ENCODE measurements around the gene DMRTB1.

Gene DMRTB1

DNA sequence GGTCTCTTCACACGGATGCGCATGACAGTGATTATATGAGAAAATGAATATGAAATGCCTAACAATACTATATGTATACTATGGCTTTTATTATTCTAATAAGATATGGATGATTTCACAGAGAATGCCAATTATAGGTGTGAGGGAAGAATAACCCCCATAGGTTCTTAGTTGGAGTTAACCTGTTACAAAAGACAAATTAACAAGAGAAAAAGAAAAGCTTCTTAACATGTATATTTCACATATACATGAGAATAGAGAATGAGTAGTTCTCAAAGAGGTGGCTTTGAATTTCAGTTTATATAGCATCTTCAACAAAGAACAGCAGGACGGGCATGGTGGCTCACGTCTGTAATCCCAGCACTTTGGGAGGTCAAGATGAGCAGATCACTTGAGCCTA is 24.0 kb upstream of the DMRTB1 start:
- no peak for DNase-seq (ENCODE audit: low read depth in 2 of 2)

DNA sequence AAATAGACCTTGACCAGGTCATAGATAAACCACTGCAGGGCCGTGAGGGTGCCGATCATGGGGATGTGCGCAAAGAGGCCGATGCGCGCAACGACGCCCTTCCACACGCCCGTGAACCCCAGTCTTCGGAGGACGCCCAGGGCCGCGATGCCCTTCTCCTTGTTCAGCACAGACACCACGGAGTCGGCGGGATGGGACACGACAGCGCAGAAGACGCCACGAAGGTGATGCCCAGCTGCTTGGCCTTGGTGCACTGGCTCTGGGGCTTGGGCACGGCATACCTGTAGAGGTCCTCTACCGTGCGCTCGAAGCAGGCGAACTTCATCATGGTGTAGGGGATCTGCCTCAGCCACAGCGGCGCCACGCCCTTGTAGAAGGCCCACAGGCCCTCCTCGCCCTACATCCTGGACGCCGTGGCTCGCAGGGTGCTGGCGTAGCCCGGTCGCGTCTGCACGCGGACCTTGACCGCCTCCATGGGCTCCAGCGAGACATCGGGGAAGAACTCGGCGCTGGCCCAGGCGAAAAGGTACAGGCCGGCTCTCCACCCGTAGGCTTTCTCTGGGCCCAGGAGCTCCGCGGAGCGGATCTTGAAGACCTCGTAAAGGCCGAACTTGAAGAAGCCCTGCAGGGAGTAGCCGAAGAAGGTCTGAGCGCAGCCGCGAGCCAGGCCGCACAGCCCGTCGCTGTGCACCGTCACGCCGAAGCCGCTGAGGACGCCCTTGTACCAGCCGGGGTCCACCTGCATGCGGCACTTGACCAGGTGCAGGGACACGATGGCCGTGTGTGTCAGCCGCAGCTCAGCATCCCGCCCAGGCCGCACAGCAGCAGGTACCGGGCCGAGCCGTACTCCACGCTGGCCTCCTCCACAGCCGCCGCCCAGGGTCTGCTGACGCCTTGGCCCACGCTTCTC is 20.5 kb upstream of the DMRTB1 start:
- DNase-seq (ENCODE audit: low read depth in 2 of 2), result no peak

DNA sequence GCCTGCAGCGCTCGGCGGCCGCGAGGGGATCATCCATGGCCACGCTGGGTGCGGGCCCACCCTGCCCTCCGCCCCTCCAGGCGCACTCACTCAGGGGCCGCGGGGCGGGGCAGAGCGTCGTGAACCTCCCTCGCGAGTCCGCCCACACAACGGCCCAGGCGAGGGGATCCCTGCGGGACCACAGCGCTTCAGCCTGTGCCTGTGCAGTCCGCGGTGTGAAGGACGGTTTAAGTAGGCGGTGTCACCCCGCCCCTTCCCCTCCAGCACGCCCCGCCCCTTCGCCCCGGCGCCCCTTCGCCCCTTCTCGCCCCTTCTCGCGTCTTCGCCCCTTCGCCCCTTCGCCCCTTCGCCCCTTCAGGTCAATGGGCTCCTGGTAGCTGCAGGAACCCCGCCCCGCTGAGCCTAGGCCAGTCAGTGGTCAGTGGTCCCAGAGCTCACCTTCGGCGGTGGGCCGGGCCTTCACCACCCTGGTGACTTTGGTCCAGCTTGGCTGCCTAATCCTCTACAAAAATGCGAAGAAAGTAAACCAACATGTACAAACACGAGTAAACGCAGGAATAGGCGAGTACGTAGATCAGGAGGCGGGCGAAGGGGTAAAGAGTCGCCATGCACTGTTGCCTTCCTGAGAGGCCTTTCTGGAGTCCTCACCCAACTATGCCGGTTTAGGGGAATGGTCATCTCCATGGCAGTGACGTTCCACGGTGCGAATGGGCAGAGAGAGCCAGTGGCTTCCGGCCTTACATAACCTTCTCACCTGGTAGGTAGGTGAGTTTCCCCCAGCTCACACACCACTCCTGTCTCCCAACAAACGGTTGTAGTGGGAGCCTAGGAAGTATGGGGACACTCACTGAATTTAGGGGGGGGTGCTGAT is 19.6 kb upstream of the DMRTB1 start:
- DNase-seq (ENCODE audit: low read depth in 2 of 2), result no peak

DNA sequence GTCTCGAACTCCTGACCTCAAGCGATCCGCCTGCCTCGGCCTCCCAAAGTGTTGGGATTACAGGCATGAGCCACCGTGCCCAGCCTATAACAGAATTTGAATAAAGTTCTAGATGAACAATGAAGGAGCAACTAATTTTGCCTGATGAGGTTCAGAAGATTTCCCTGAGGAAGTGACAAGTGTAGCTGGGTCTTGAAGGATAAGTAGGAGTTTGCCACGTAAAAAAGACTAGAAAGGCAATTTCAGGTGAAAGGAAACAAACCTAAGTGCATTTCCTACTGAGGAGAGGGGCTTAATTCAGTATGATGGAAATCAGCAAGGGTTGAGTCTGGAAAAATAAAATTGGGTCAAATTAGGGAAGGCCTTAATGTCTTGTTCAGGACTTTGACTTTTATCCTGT is 18.6 kb upstream of the DMRTB1 start:
- DNase-seq (ENCODE audit: low read depth in 2 of 2), result no peak

DNA sequence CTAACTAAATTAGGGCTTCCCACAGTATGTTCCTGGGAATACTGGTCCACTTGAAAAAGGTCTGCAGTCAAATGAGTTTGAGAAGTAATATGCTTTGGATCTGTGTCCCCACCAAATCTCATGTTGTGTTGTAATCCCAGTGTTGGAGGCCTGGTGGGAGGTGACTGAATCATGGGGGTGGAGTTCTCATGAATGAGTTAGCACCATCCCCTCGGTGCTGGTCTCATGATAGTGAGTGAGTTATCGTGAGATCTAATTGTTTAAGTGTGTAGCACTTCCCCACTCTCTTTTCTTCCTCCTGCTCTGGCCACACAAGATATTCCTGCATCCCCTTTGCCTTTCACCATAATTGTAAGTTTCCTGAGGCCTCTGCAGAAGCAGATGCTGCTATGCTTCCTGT is 16.9 kb upstream of the DMRTB1 start:
- no peak for DNase-seq (ENCODE audit: low read depth in 2 of 2)

DNA sequence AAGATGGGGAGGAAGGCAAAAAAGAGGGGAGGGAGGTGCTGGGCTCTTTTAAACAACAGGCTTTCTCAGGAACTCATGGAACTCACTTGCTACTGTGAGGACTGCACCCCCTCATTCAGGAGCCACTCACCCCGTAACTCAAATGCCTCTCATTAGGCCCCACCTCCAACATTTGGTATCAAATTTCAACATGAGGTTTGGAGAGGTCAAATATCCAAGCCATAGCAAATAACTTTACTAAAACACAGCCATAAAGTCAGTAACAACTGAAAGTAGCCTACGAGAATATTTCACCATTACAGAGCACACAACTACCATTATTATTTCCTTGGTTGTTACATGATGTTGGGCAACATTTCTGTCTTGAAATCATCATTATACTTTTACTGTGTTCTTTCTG is 13.1 kb upstream of the DMRTB1 start:
- no peak for DNase-seq (ENCODE audit: low read depth in 2 of 2)

DNA sequence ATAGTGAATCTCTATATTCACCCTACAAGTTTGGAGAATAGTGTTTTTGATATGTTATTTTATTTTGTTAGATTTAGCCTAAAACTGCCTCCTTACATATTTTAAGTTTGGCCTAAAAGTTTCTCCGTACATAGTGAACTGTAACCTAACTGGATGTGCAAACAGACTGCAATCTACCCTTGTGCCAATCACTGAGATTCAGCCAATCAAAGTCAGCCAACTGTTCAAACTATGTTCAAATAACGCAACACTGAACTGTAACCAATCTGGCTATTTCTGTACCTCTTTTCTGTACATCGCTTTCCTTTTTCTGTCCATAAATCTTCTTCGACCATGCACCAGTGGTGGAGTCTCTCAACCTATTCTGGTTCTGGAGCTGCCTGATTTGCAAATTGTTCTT is 11.8 kb upstream of the DMRTB1 start:
- DNase-seq (ENCODE audit: low read depth in 2 of 2), result no peak

DNA sequence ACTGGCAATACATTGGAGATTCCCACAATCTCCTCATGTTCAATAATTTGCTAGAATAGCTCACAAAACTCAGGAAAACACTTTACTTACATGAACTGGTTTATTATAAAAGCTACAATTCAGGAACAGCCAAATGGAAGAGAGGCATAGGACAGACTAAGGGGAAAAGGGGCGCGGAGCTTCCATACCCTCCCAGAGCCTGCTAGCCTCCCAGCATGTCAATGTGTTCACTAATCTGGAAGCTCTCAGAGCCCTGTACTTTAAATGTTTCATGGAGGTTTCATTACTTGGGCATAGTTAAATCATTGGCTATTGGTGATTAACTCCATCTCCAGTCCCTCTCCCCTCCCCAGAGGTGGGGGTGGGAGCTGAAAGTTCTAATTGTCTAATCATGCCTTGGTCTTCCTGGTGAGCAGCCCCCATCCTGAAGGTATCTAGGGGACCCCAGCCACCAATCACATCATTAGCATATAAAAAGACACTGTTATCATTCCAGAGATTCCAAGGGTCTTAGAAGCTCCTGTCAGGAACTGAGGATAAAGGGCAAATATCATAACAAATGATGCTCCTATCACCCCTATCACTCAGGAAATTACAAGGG is 10.9 kb upstream of the DMRTB1 start:
- DNase-seq (ENCODE audit: low read depth in 2 of 2), result no peak

DNA sequence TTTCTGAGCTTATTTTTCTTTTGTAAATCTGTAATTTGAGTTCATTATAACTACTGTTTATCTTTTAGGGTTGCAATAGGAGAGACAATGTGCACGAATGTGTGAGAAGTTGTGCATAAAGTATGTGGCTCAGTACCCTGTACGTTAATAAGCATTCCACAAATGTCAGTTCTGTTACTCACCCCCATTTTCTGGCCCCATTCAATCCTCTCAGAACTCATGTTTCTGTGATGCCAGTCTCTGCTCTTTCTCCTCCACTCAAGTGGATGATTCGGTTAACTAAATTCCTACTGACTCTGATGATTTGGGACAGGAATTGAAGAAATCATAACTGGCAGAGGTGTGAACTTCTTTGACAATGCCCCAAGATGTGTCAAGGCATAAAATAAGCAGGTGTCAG is 10.2 kb upstream of the DMRTB1 start:
- DNase-seq (ENCODE audit: low read depth in 2 of 2), result no peak

DNA sequence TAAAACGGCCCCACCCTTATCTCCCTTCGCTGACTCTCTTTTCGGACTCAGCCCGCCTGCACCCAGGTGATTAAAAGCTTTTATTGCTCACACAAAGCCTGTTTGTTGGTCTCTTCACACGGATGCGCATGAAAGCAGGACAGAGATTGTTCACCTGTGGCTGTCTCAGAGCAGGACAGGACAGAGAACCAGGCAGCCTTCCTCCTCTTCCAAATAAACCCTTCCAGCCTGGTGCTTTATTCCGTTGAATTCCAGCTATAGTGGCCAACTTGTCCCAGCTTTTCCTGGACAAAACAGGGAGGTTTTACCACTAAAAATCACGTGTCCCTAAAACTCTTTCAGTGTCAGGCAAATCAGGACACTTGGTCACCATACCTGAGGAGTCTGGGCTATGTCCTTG is 9.5 kb upstream of the DMRTB1 start:
- DNase-seq (ENCODE audit: low read depth in 2 of 2), result no peak

DNA sequence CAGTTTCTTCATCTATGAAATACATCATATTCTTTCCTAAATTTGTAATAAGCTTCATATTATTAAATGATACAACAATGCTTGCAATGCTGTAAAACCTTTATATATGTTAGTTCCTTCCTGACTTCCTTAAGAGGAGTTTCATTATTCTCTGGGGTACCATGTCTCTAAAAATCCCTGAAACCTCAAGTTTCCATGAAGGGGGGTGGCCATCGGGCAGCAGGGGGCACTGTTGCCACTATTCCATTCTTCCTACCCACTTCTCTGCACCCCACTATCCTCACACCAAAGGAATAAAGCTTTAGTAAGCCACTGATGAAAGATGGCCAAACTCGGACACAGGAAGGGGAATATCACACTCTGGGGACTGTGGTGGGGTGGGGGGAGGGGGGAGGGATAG is 9.0 kb upstream of the DMRTB1 start:
- DNase-seq (ENCODE audit: low read depth in 2 of 2), result no peak

DNA sequence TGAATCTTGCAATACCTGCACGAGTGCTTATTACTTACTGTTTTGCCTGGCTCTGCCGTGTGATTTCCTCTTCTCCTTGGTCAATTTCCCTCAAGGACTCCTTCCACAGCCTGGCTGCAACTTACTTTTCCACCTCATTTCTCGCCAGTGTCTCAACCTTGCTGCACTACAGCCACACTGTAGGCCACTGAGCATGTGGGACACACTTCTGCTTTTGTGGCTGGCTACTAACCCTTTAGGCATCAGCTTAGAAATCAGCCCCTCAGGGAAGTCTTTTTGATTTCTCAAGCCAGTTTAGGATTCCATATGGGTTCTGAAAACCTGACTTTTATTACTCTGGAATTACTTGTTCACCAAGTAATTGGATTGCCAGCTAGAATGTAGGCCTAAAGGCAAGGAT is 5.2 kb upstream of the DMRTB1 start:
- no peak for DNase-seq (ENCODE audit: low read depth in 2 of 2)

DNA sequence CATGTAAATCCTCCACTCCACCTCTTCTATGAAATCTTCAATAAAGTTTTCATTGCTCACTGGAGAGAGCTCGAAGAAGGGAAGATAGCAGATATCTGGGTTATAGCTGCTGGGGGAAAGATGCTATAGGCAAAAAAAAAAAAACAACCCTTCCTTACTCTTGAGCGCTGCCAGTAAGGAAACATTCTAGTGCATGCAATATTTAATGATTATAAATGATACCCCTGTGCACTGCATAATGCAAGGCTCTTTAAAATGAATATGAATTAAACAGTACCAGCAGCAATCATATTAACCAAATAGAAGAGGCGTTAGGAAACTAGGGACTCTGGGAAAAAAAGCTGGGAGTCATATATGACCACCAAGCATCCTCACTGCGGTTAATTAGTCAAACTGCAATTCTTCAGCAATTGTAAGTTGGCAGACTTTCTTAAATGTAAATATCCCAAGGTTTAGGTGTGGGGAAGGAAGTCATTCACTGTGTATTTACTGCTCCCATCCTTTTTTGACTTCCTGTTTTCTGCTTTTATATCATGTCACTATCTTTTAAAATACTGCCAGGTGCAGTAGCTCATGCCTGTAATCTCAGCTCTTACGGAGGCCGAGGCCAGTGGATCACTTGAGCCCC is 3.7 kb upstream of the DMRTB1 start:
- no peak for DNase-seq (ENCODE audit: low read depth in 2 of 2)

DNA sequence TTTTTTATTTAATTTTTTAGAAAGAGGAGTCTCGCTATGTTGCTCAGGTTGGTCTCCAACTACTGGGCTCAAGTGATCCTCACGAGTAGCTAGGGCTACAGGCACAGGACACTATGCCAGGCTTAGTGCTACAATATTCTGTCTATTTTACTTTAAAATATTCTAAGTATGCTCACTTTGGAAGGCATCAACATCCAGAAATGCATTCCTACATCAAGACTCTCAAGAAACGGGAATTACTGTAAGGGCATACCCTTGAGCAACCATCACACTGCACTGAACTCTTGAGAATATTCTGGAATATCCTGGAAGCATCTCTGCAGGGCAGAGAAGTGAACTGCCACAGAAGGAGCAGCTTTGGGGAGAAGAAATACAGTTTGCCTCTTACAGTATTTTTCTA is 565 bp upstream of the DMRTB1 start:
- DNase-seq (ENCODE audit: low read depth in 2 of 2), result no peak

DNA sequence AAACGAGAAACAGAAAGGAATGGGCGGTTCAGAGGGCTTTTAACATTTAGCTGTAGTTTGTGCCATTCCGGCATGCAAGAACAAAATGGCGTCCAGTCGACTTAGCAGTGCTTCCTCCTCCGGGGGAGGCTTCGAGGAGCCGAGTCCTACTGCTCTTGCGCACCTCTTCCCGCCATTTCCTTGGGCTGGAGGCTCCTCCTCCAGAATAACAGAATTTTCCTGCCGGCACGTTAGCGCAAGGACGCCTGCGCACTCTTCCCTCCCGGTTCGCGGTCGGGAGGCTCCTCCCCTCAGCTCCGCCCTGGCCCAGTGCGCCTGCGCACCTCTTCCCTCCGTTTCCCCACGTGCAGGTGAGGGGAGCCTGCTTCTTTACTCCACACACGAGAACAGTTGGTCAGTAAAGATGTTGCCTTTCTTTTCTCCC is 1.0 kb downstream of the DMRTB1 start:
- no peak for DNase-seq (ENCODE audit: low read depth in 2 of 2)

DNA sequence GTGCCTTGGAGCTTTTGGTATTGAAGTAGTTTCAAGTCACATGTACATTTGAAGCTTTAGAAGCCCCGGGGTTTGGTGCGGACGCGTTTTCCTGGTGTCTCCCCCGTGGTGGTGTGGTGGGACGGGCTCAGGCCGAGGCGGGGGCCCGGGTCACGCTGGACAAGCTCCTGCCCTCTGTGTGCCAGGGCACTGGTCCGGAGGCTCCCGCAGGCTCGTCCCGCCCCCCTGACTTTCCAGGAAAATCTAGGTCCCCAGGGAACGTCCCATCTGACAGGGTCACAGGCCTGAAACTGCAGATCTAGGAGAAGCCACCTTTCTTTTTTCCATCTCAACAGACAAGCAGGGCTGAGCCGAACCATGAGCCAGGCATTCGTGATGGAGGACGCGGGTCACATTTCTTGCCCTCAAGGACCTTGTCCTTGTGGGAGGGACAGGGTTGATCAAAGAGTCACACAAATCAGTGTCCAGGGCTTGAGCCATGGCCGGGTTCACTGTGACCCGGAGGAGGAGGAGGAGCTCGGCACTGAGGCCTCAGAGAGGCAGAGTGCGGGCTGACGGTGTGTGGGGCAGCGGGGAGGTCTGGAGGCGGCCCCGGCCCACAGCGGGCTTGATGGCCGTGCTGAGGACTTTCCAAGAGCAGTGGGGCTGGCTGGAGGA is 1.6 kb downstream of the DMRTB1 start:
- no peak for DNase-seq (ENCODE audit: low read depth in 2 of 2)

DNA sequence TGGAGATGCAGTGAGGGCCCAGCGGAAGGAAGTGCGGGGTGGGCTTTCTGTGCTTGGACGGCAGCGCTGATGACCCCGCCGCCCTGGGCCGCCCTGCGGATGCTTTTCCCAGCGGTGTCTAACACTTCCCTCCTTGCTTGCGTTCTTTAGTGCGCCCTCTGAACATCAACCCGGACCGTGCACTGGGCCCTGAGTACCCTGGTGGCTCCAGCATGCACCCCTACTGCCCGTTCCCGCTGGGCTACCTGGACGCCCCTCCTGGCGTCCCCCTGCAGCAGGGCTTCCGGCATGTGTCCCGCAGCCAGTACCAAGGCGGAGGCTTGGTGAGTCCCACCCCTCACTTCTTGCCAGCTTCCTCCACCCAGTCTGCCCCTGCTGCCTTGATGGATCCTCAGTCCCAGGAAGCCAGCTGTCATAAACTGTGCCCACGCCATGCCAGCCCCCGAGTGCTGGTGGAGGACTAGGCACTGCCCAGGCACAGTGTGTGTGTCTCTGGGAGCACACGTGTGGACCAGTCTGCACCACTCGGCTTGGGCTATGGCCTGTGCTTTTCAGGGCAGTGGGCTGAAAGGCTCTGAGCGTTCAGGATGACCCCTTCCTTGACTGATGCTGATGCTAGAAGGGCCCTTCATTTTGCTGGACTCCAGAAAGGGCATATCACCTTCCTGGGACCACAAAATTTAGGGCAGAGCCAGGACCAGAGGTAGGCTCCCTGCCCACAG is 2.3 kb downstream of the DMRTB1 start:
- DNase-seq (ENCODE audit: low read depth in 2 of 2), result no peak

DNA sequence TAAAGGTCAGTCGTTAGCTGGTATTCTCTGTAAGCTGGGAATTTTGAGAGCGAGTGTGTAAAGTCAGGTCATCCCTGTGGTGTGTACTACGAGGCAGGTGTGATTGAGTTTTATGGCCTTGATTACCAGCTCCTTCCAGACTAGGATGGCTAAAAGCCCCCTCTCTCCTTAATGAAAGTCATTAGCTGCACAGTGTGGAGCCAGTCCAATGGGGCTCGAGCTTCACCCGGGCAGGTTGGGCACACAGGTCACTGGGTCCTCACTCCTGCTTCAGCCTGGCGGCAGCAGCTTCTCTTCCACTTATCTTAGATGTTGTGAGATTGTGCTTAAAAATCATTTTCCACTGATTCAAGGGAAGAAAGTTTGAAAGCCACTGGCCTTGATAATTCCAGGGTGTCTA is 3.0 kb downstream of the DMRTB1 start:
- no peak for DNase-seq (ENCODE audit: low read depth in 2 of 2)

DNA sequence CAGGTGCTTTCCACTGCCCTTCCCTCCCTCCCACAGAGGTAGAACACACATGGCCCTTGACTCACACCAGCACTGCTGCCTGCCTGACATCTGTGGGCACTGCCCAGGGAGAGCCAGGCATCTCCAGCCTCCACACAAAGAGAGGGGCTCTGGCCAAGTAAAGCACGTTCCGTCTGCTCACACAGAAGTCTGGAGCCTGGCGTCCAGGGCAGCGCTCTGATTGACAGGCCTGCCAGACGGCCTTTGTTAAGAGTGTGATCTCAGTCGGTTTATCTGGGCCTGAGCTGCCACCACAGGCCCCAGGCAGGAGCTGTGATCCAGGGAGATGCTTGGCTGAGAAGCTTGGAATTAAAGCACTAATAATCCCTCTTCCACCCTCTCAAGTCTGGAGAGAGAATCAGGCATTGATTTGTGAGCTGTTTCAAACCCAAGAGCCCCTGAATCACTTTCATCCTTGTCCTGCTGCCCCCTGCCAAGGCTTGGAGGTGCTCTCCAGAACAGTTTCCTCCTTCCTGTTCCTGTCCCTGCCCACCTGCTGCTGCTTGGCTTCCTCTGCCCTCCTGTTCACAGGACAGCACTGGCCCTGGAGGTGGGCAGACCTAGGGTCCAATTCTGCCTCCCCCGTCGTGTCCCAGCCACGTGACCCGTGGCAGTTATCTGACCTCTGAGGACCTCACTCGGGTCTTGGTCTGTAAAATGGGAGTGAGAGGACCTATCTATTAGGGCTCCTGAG is 3.7 kb downstream of the DMRTB1 start:
- DNase-seq (ENCODE audit: low read depth in 2 of 2), result no peak

Measured in stimulated activated CD8-positive, alpha-beta memory T cell treated with anti-CD3 and anti-CD28 coated beads, Interleukin-7, amount 100 ng/mL, for 4 hours (primary cell).